HepG2 (cell line): ENCODE results near the gene KDM3B. TPM values are rescaled to one million over a fixed set of nuclear protein-coding genes. Genes with fewer than 3 reads are reported as not detected.

Experiments
- ARHGAP35 ChIP-seq: sonication (generic); formaldehyde crosslinking; IDR thresholded peaks from 2 replicates; pipeline ENCODE4 v1.9.0; 2022; ENCODE audit warnings: mild to moderate bottlenecking, inconsistent platforms, moderate library complexity, missing genetic modification reagents, borderline replicate concordance
- FOXK2 ChIP-seq: fragments of 450-650 bp; IDR thresholded peaks from 2 replicates; pipeline ENCODE4 v1.6.1; 2016
- GMEB1 ChIP-seq: sonication (generic); formaldehyde crosslinking; IDR thresholded peaks from 2 replicates; pipeline ENCODE4 v1.5.1; 2020; ENCODE audit warnings: missing genetic modification reagents, mild to moderate bottlenecking, borderline replicate concordance
- JARID2 ChIP-seq: sonication (generic); formaldehyde crosslinking; IDR thresholded peaks from 2 replicates; pipeline ENCODE4 v1.8.1; 2023; ENCODE audit warnings: missing genetic modification reagents, inconsistent platforms; ENCODE audit not compliant: insufficient replicate concordance
- PCBP2 ChIP-seq: fragments of 200-400 bp; formaldehyde crosslinking; optimal IDR thresholded peaks from 2 replicates; pipeline ENCODE3; 2018; ENCODE audit warnings: low read length, low read depth; ENCODE audit not compliant: poor library complexity, severe bottlenecking
- SMAD3 ChIP-seq: sonication (generic); formaldehyde crosslinking; IDR thresholded peaks from 2 replicates; pipeline ENCODE4 v1.4.0; 2020; ENCODE audit warnings: missing genetic modification reagents
- SMARCE1 ChIP-seq: fragments of 450-650 bp; IDR thresholded peaks from 2 replicates; pipeline ENCODE4 v1.6.1; 2017; ENCODE audit warnings: borderline replicate concordance
- SP140L ChIP-seq: sonication (generic); formaldehyde crosslinking; IDR thresholded peaks from 2 replicates; pipeline ENCODE4 v1.4.0; 2020; ENCODE audit warnings: missing genetic modification reagents, borderline replicate concordance
- THAP9 ChIP-seq: sonication (generic); formaldehyde crosslinking; IDR thresholded peaks from 2 replicates; pipeline ENCODE4; 2020; ENCODE audit warnings: missing genetic modification reagents, mild to moderate bottlenecking, borderline replicate concordance
- YEATS2 ChIP-seq: sonication (generic); formaldehyde crosslinking; IDR thresholded peaks from 2 replicates; pipeline ENCODE4 v1.4.0; 2020; ENCODE audit warnings: missing genetic modification reagents, borderline replicate concordance
- ZBED4 ChIP-seq: sonication (generic); formaldehyde crosslinking; IDR thresholded peaks from 2 replicates; pipeline ENCODE4 v1.4.0; 2020; ENCODE audit warnings: missing genetic modification reagents, borderline replicate concordance
- ZBTB20 ChIP-seq: sonication (generic); formaldehyde crosslinking; IDR thresholded peaks from 2 replicates; pipeline ENCODE4 v1.8.1; 2023; ENCODE audit warnings: missing genetic modification reagents, low read depth, mild to moderate bottlenecking, borderline replicate concordance
- ZHX1 ChIP-seq: sonication (generic); formaldehyde crosslinking; IDR thresholded peaks from 2 replicates; pipeline ENCODE4 v1.8.1; 2022; ENCODE audit warnings: low read depth, mild to moderate bottlenecking, missing genetic modification reagents
- ZNF296 ChIP-seq: sonication (generic); formaldehyde crosslinking; conservative IDR thresholded peaks from 2 replicates; pipeline ENCODE4 v1.5.0; 2020; ENCODE audit warnings: mild to moderate bottlenecking, missing genetic modification reagents
- ZNF383 ChIP-seq: sonication (generic); formaldehyde crosslinking; IDR thresholded peaks from 2 replicates; pipeline ENCODE4 v1.4.0; 2020; ENCODE audit warnings: missing genetic modification reagents, mild to moderate bottlenecking, borderline replicate concordance
- ZSCAN20 ChIP-seq: sonication (generic); formaldehyde crosslinking; IDR thresholded peaks from 2 replicates; pipeline ENCODE4 v1.4.0; 2020; ENCODE audit warnings: missing genetic modification reagents, mild to moderate bottlenecking, borderline replicate concordance
- polyA plus RNA-seq, 8 experiments: library from polyadenylated mRNA; depleted of rRNA in 3 of 8; stranded (reverse) in 7 of 8; unstranded in 1 of 8; fragments of >200 nt; fragmentation: Illumina TruSeq in 4 of 8; extraction: Trizol in 4 of 8; gene quantifications; 2 replicates each; pipeline versions ENCODE4 v1.2.1 to v1.2.3, GENCODE V29; 2011 to 2016; ENCODE audit warnings: low read depth in 4 of 8, missing spikeins in 1 of 8, mixed read lengths in 1 of 8; ENCODE audit not compliant: insufficient read depth in 1 of 8
- total RNA-seq, 5 experiments: library from RNA; depleted of rRNA; stranded (reverse); fragments of >200 nt; fragmentation: Illumina TruSeq; extraction: Trizol; gene quantifications; 2 replicates each; pipeline ENCODE4 v1.2.3, GENCODE V29; 2016; ENCODE audit warnings: low read depth in 1 of 5

Gene KDM3B
- total and polyA plus RNA-seq, 2 of the 13 experiments (the other 11 are each of a cell fraction or from before 2014, with no cell fraction given) = 19.7 to 34.3 TPM

GRCh38 chr5:138440159-138441073 lies 87.9 kb downstream of the KDM3B start (continued):
- TF ChIP-seq ZHX1 (CRISPR knock-in tag) (no peak), SMAD3 (CRISPR knock-in tag) (no peak), ZBTB20 (no peak), YEATS2 (no peak), ARHGAP35 (CRISPR knock-in tag) (no peak), GMEB1 (CRISPR knock-in tag) (0 out of 2 replicates have a peak, but pooled peaks have one; percentile 17), PCBP2 (no peak), FOXK2 (no peak), ZNF296 (no peak), THAP9 (CRISPR knock-in tag) (peak; percentile 52), ZNF383 (no peak), SMARCE1 (no peak), ZSCAN20 (CRISPR knock-in tag) (no peak), SP140L (CRISPR knock-in tag) (no peak), JARID2 (CRISPR knock-in tag) (no peak), ZBED4 (CRISPR knock-in tag) (no peak)
